ENCODE data around the gene TSHZ3. TPM values are rescaled to one million over a fixed set of nuclear protein-coding genes. Genes with fewer than 3 reads are reported as not detected.

TSHZ3 gene
- total and polyA plus RNA-seq, 2 of the 8 experiments (the other 6 are each of a cell fraction or from before 2014, with no cell fraction given) = 3.1 to 12.3 TPM

GRCh38 chr19:31297991-31298390, 51.2 kb downstream of the TSHZ3 start:
- H3K4me2 ChIP-seq (ENCODE audit: insufficient read depth in 1 of 2, low read depth in 2 of 2, low read length in 2 of 2) = no peak overlapping the region
- H2BK120ac ChIP-seq (replicated peaks; ENCODE audit: low read depth, low read length) = no peak overlapping the region
- H3K14ac ChIP-seq (ENCODE audit: insufficient read length) = no peak overlapping the region
- no peak overlapping the region for H3K23ac ChIP-seq (ENCODE audit: insufficient read length)
- H3K4me3 ChIP-seq (ENCODE audit: extremely low read depth in 1 of 4, insufficient read depth in 2 of 4, low read depth in 3 of 4, low read length in 4 of 4) = no peak overlapping the region
- no peak overlapping the region for H3K56ac ChIP-seq (replicated peaks; ENCODE audit: insufficient read length, low read depth, low read length)
- no peak for FAIRE-seq
- H3K79me1 ChIP-seq (ENCODE audit: low read depth, low read length) = peaks cover 4% of the 10 kb centered on the region; the same call in 1 of the 2 replicates
- no peaks in the 10 kb centered on the region for H3K36me3 ChIP-seq (ENCODE audit: control insufficient read depth in 2 of 4, insufficient read depth in 4 of 4, low read length in 3 of 4)
- H4K20me1 ChIP-seq (replicated peaks in 1 of 2; ENCODE audit: control insufficient read depth in 1 of 2, insufficient read depth in 2 of 2, low read length in 2 of 2) = peaks cover 0 to 2% of the 10 kb centered on the region in 2 experiments
- no peak overlapping the region for H4K5ac ChIP-seq (ENCODE audit: insufficient read length, low read depth, low read length)
- WGBS, 2 experiments (ENCODE audit: extremely low coverage in 1 of 2, insufficient coverage in 1 of 2, insufficient read length in 1 of 2, insufficient replicate concordance in 2 of 2, low coverage in 1 of 2, low lambda C conversion rate in 2 of 2, missing lambda C conversion rate in 1 of 2) = 88% methylated on average over 5 of the region's 5 CpGs; no CpG with 5 or more reads in 1 of the 2 experiments
- H2BK5ac ChIP-seq (ENCODE audit: low read depth, low read length) = no peak overlapping the region
- no peak overlapping the region for H2BK12ac ChIP-seq (ENCODE audit: low read depth, low read length)
- DNase-seq (ENCODE audit: low read depth in 1 of 2, low spot score in 2 of 2) = no peak
- H3K4ac ChIP-seq (replicated peaks; ENCODE audit: insufficient read length, low read depth, low read length) = no peak overlapping the region
- TF ChIP-seq POLR2AphosphoS5 (IDR thresholded peaks at IDR 0.05; ENCODE audit: low read depth, low read length) = no peak
- TF ChIP-seq, protein P1, sequence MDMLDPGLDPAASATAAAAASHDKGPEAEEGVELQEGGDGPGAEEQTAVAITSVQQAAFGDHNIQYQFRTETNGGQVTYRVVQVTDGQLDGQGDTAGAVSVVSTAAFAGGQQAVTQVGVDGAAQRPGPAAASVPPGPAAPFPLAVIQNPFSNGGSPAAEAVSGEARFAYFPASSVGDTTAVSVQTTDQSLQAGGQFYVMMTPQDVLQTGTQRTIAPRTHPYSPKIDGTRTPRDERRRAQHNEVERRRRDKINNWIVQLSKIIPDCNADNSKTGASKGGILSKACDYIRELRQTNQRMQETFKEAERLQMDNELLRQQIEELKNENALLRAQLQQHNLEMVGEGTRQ (IDR thresholded peaks at IDR 0.05; ENCODE audit: low read length) = peak; percentile 32; the same call in 1 of the 2 replicates
- no peaks in the 10 kb centered on the region for H3K9me3 ChIP-seq (ENCODE audit: insufficient read depth in 2 of 2, low read depth in 1 of 2, low read length in 1 of 2)
- no peak overlapping the region for H3K9ac ChIP-seq (replicated peaks in 1 of 4; ENCODE audit: extremely low read depth in 1 of 4, low read depth in 3 of 4, low read length in 3 of 4)
- CTCF ChIA-PET (ENCODE audit: partially characterized antibody) = interaction anchor here (1.1 kb wide), 1 partner anchor 17 kb away, joined by 3 read pairs; no protein-coding TSS in a partner anchor
- H3K4me1 ChIP-seq (replicated peaks in 1 of 4; ENCODE audit: control insufficient read depth in 3 of 4, insufficient read depth in 4 of 4, low read length in 3 of 4) = no peaks in the 10 kb centered on the region
- no peak overlapping the region for H3K18ac ChIP-seq (ENCODE audit: extremely low read depth, low read length)
- H3K23me2 ChIP-seq (ENCODE audit: low read depth, low read length) = peaks cover under 1% of the 10 kb centered on the region; the same call in 1 of the 2 replicates
- POLR2A ChIA-PET (ENCODE audit: partially characterized antibody) = no interaction called here
- H2BK15ac ChIP-seq (ENCODE audit: low read length) = no peak overlapping the region
- H2BK20ac ChIP-seq (ENCODE audit: low read length) = no peak overlapping the region
- H2AK5ac ChIP-seq (ENCODE audit: low read depth, low read length) = no peak overlapping the region
- H3K79me2 ChIP-seq (ENCODE audit: control insufficient read depth in 1 of 2, insufficient read depth in 2 of 2, low read length in 2 of 2) = peaks cover 0 to 26% of the 10 kb centered on the region in 2 experiments; a peak in 3 of 4 replicates
- no peak overlapping the region for H2AFZ ChIP-seq (ENCODE audit: low read length)
- no peak overlapping the region for H4K91ac ChIP-seq (replicated peaks; ENCODE audit: insufficient read length, low read length)
- H3K27ac ChIP-seq (ENCODE audit: low read depth, low read length) = no peak overlapping the region
- no peaks in the 10 kb centered on the region for H3K27me3 ChIP-seq (replicated peaks in 1 of 4; ENCODE audit: control insufficient read depth in 3 of 4, extremely low read depth in 1 of 4, insufficient read depth in 3 of 4, low read length in 3 of 4)
- no peak overlapping the region for H4K8ac ChIP-seq (ENCODE audit: extremely low read depth, insufficient read depth, low read length)
